Lung (tissue), 12 donors: ENCODE measurements around the gene SEC11C. TPM values are rescaled to one million over a fixed set of nuclear protein-coding genes. Genes with fewer than 3 reads are reported as not detected.

ENCODE experiments used
- ATAC-seq: fragments of 200-7000 bp; cut with Tn5 transposase; one replicate; pipeline ENCODE4 v1.9.1; 2020; ENCODE audit warnings: moderate number of reproducible peaks; ENCODE audit not compliant: insufficient read depth, low FRiP score
- DNase-seq, 3 donors: peaks; one replicate each; pipeline ENCODE4 v3.0.0-alpha.2; 2013 to 2017
- H3K27ac ChIP-seq, 2 donors: one replicate each; pipeline ENCODE4 v1.5.1; 2013; ENCODE audit warnings: mild to moderate bottlenecking in 2 of 2, moderate library complexity in 2 of 2, control low read depth in 1 of 2, inconsistent platforms in 1 of 2, low read depth in 1 of 2, low read length in 1 of 2
- H3K27me3 ChIP-seq, 3 donors: one replicate each; pipeline ENCODE4 v1.5.1; 2013; ENCODE audit warnings: low read length in 2 of 3; ENCODE audit not compliant: control insufficient read depth in 3 of 3, insufficient read depth in 3 of 3
- H3K36me3 ChIP-seq, 4 donors: one replicate each; pipeline ENCODE4 v1.5.1; 2013; ENCODE audit warnings: low read length in 4 of 4, mild to moderate bottlenecking in 1 of 4, moderate library complexity in 1 of 4; ENCODE audit not compliant: control insufficient read depth in 4 of 4, insufficient read depth in 4 of 4
- H3K4me1 ChIP-seq, 5 donors: one replicate each; pipeline ENCODE4 v1.5.1; 2013; ENCODE audit warnings: low read length in 5 of 5, mild to moderate bottlenecking in 2 of 5, moderate library complexity in 1 of 5; ENCODE audit not compliant: control insufficient read depth in 5 of 5, insufficient read depth in 5 of 5
- H3K4me3 ChIP-seq: one replicate; pipeline ENCODE4 v1.5.1; 2013; ENCODE audit warnings: mild to moderate bottlenecking, control low read depth, moderate library complexity
- H3K9ac ChIP-seq, 2 donors: one replicate each; pipeline ENCODE4 v1.5.1; 2013; ENCODE audit warnings: low read length in 2 of 2, control low read depth in 1 of 2; ENCODE audit not compliant: insufficient read depth in 1 of 2
- H3K9me3 ChIP-seq, 4 donors: one replicate each; pipeline ENCODE4 v1.5.1; 2013; ENCODE audit warnings: low read length in 3 of 4, mild to moderate bottlenecking in 1 of 4, moderate library complexity in 1 of 4; ENCODE audit not compliant: control insufficient read depth in 4 of 4, insufficient read depth in 3 of 4
- CTCF ChIP-seq: IDR thresholded peaks from 2 replicates; pipeline ENCODE4 v1.5.1; 2012; ENCODE audit warnings: mild to moderate bottlenecking; ENCODE audit errors: control extremely low read depth, extremely low read depth
- WGBS, 2 donors: extraction: QIAGEN DNeasy Blood & Tissue Kit; methylation state at CpG; one replicate each; pipeline ENCODE4 v1.1.7; 2013; 5-methylcytosine and 5-hydroxymethylcytosine counted together
- polyA plus RNA-seq, 2 donors: library from polyadenylated mRNA; stranded (reverse); fragments of 200-250 nt; gene quantifications; one replicate each; pipeline ENCODE4 v1.2.1, GENCODE V29; 2013
- total RNA-seq, 2 donors: library from RNA; depleted of rRNA in 1 of 2; stranded (reverse); fragments of >200 nt in 1 of 2; gene quantifications; one replicate each; pipeline ENCODE4 v1.2.1, GENCODE V29; 2014 to 2021
- donor health status: control.
- donor health status: control.
- donor health status: Bipolar disorder and iron deficiency.
- donor health status: healthy.
- donor health status: DM: yes; HTN: yes; CAD: no.

The SEC11C gene
- total and polyA plus RNA-seq, 4 donors = 42.7 to 103 (median 84.1) TPM

DNA sequence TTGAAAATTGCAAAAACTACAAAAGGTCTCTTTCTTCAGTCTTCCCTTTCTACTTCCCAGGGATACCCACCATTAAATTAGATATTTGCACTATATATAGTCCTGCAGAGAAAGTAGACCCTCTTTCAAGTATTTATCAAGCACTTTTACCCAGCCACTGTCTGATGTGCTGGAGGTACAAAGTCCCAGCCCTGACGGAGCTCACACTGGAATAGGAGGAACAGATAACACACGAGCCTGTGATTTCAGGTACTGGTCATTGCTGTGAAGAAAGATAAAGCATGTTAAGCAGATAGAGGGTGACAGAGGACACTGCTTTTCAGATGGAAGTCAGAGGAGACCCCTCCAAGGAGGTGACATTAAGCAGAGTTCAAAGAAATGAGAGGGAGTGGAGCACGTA lies 19.6 kb downstream of the SEC11C start:
- H3K4me3 ChIP-seq = no peak overlapping the region
- no peak for DNase-seq
- H3K27ac ChIP-seq = no peak overlapping the region
- H3K36me3 ChIP-seq = peaks cover 0 to 8% (median 2%) of the 10 kb centered on the region in 4 donors
- H3K27me3 ChIP-seq = no peaks in the 10 kb centered on the region
- TF ChIP-seq CTCF = no peak
- no peaks in the 10 kb centered on the region for H3K4me1 ChIP-seq
- 89 to 96% methylated on average over 3 of the region's 3 CpGs for WGBS, 2 donors
- ATAC-seq = no peak
- H3K9ac ChIP-seq = no peak overlapping the region
- no peaks in the 10 kb centered on the region for H3K9me3 ChIP-seq

- Histone ChIP-seq H3K4me1 (no peaks in the 10 kb centered on the region), H3K9me3 (no peaks in the 10 kb centered on the region), H3K4me3 (no peak overlapping the region), H3K36me3 (peaks cover 0 to 8% (median 2%) of the 10 kb centered on the region in 4 donors), H3K9ac (no peak overlapping the region), H3K27me3 (no peaks in the 10 kb centered on the region), H3K27ac (no peak overlapping the region)
- 86 to 95% methylated on average over 10 of the region's 10 CpGs for WGBS, 2 donors
- ATAC-seq = no peak
- DNase-seq = no peak
- no peak for TF ChIP-seq CTCF
These were observed 20.3 kb downstream of the SEC11C start for GRCh38 chr18:59159986-59160385.

GRCh38 chr18:59172664-59173249 lies 33.1 kb downstream of the SEC11C start:
- TF ChIP-seq CTCF = no peak
- DNase-seq = no peak
- no peak overlapping the region for H3K27ac ChIP-seq
- H3K9ac ChIP-seq = no peak overlapping the region
- H3K9me3 ChIP-seq = peaks cover 0 to 6% (median 2%) of the 10 kb centered on the region in 4 donors
- ATAC-seq = no peak
- no peaks in the 10 kb centered on the region for H3K4me1 ChIP-seq
- WGBS, 2 donors = 82 to 91% methylated on average over 2 of the region's 2 CpGs
- H3K27me3 ChIP-seq = peaks cover 0 to 4% (median 2%) of the 10 kb centered on the region in 3 donors
- no peak overlapping the region for H3K4me3 ChIP-seq
- no peaks in the 10 kb centered on the region for H3K36me3 ChIP-seq

- ATAC-seq (no peak), DNase-seq (no peak)
- no peak overlapping the region for H3K4me3 ChIP-seq
- WGBS, 2 donors = 94 to 95% methylated on average over 4 of the region's 4 CpGs
- TF ChIP-seq CTCF = no peak
- no peaks in the 10 kb centered on the region for H3K4me1 ChIP-seq
- H3K27ac ChIP-seq = no peak overlapping the region
- no peak overlapping the region for H3K9ac ChIP-seq
- peaks cover 0 to 4% (median 0%) of the 10 kb centered on the region in 3 donors for H3K27me3 ChIP-seq
- peaks cover 0 to 6% (median 2%) of the 10 kb centered on the region in 4 donors for H3K9me3 ChIP-seq
- H3K36me3 ChIP-seq = no peaks in the 10 kb centered on the region
These were observed 37.8 kb downstream of the SEC11C start for GRCh38 chr18:59177485-59177884.
